Fibroblast of skin of scalp (primary cell): Measurements from ENCODE around the gene ACTL10.
A peak's percentile ranks its signal among the peaks of the same experiment; 100 is the strongest.

Experiments used
- DNase-seq: peaks from one replicate; pipeline ENCODE4 v3.0.0-alpha.2; 2013

Gene ACTL10

DNA sequence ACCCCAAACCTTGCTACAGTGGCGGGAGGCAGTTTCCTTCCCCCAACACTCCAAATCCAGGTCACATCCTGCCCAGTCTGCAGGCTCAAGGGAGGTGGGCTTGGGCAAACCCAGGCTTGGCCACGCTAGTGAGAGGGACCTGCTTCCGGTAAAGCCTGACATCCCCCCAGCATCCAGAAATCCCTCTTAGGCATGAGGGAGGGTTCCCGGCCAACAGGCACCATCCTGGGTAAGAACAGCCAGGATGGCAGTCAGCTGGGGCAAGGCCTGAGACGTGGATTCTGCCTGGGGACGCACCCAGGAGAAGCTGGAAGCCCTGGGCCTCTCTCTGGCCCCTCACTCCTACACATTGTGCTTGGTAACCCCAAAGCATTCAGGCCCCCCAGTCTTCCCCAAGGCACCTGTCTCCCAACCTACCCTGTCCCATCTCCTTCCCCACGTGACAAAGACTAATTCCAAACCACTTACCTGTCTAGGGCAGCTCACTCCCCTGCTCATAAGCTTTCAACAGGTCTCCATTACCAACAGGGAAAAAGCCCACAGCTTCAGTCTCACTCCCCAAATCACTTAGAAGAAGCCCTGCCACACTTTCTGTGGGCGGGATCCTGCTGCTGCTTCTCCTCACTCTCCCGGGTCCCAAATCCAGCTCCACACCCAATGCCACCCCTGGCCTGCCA, 2.5 kb upstream of the ACTL10 start:
- no peak for DNase-seq

- DNase-seq, result no peak
Observed at GRCh38 chr20:33664762-33665144, 2.0 kb upstream of the ACTL10 start.

DNA sequence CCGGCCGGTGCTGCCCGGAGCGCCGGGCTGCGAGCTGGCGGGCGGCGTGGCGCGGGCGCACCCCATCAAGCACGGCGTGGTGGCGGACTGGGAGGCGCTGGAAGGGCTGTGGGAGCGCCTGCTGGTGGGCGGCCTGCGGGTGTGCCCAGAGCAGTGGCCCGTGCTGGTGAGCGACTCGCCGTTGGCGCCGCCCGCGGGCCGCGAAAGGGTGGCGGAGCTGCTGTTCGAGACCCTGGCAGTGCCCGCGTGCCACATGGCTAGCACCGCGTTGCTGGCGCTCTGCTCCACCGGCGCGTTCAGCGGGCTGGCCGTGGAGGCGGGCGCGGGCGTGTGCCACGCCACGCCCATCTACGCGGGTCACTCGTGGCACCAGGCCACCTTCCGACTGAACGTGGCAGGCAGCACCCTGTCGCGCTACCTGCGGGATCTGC, 517 bp downstream of the ACTL10 start:
- DNase-seq, result no peak

DNA sequence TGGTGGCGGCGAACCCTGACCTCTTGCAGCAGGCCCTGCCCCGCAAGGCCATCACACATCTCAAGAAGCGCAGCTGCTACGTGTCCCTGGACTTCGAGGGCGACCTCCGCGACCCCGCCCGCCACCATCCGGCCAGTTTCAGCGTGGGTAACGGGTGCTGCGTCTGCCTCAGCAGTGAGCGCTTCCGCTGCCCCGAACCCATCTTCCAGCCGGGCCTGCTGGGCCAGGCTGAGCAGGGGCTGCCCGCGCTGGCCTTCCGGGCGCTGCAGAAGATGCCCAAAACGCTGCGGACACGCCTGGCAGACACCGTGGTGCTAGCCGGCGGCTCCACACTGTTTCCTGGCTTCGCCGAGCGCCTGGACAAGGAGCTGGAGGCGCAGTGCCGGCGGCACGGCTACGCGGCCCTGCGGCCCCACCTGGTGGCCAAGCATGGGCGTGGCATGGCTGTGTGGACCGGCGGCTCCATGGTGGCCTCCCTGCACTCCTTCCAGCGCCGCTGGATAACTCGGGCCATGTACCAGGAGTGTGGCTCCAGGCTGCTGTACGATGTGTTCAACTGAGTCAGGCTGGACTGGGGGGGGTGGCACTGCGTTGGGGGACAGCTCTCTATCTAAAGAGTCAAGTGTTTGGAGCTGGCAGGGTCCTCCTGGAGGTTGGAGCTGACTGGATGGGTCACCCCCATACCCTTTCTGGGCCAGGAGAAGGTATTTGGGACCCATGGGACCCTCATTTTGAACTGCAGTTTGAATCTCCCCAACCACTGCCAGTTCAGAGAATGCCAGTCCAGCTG, 1.1 kb downstream of the ACTL10 start:
- DNase-seq, result peak; percentile 71

DNA sequence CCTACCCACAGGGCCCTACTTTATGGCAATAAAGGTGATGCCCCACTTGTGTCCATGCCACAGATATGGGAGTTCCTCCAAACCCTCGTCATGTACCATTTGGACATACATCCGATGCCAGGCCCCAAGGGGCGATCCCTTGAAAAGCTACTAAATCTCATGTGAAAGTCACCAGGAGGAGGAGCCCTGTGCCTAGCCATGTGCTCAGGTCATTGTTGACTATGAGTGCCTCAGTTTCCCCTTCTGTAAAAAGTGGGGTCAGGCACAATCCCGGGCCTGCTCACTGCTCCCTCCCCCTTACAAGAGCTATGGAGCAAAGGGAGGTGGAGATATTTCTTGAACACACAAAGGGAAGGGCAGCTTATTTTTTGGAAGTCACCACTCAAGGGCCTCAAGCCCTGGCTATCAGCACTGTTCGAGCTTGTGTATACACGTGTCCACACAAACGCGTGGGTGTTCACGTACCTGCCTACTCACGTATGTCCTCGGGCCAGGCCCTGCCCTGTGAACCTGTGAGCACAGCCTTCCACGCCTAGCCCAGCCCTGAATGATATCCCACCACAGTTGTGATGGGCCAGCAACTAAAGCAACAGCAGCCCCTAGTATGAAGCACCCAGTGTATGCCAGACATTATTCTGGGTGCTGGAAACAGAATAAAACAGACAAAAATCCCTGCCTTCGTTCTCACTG, 1.9 kb downstream of the ACTL10 start:
- no peak for DNase-seq

- DNase-seq, result no peak
Observed at GRCh38 chr20:33669224-33669623, 2.5 kb downstream of the ACTL10 start.

DNA sequence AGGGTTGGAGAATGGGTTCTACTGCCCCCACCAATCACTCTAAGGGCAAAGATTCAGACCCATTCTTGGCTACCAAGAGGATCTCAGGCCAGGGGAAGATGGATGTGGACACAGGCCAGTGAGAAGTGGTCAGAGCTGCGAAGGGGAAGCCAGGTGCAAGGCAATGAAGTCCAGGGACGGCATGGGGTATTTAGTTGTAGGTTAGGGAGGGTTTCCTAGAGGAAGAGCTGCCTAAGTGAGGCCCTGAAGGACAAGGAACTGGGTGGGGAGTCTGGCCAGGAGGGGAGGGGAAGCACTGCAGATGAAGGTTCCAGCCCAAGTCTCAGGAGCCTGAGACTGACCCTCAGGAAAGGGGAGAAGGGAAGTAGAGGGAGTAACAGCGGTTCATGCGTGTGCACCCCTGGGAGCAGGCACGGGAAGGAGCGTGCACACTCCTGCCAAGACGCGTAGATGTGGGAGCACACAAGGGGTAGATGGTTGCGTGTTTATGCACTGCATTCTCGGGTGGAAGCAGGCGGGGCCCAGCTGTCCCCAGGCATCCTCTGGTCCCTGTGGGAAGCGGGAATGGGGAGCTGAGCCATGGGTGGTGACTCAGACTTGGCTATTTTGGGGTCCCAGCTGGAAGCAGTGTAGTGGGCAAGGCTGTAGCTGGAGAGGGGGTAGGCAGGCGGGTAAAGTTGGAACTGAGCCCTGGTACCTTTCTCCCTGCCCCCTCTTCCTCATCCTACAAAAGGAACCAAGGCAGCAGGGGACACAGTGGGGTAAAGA, 3.3 kb downstream of the ACTL10 start:
- no peak for DNase-seq

- no peak for DNase-seq
Observed at GRCh38 chr20:33670715-33671499, 4.2 kb downstream of the ACTL10 start.

DNA sequence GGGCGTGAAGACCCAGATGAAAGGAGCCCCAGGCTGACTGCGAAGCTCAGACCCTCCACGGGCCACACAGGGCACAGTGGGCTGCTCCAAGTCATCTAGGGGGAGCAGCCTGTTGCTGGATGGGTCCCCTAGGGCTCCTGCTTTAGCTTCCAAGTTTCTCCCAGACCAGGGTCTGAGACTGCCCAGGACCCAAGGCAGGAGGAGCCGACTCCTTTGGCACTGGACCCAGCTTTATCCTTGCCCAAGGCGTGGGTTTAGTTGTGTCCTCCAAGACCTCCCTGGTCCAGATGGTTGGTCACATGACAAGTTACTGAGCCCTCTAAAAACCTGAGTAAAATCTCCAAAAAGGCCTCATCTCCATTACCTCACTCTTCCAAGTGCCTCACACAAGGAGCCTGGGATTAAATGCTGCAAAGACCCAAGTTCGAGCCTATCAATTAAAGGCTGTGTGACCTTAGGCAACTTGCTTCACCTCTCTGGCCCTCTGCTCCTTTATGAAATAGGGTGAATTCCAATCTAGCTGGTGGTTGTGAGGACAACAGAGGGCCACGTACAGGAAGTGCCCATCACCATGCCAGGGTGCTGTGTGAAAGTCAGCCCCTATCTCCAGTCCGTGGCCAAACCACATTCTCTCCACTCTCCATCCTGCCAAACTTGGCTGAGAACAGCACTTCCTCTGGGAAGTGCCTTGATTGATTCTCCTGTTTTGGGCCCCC, 5.0 kb downstream of the ACTL10 start:
- DNase-seq, result no peak

DNA sequence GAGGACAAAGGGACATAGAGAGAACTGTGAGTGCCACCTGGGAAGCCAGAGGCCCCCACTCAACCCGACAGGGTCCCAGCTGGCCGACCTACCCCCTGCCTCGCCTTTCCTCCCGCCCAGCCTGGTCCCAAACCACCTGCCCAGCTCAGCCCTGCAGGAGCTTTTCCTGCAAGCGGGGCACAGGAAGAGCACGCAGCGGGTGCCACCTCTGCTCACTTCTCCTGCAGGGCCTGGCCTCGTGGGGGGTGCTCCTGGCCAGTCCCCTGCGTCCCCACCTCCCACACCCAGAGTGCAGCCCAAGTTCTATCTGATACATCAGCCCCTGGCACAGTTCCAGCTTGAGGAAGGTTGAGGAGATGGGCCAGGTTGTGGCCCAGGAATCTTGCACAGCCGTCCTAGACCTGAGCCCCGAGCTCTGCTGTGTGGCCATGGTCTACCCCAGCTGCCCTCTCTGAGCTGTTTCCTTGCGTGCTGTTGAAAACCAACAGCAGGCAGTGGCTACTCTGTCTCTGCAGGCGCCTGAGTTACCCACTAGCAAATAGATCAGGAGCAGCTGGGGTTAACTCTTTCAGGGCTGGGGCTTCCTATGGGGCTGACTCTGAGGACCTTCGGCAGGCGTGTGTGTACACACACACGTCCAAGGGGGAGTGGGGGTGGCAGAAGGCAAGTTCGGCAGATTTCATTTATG, 5.8 kb downstream of the ACTL10 start:
- no peak for DNase-seq

- DNase-seq, result no peak
Observed at GRCh38 chr20:33673114-33673409, 6.3 kb downstream of the ACTL10 start.

- DNase-seq, result no peak
Observed at GRCh38 chr20:33673410-33674293, 6.9 kb downstream of the ACTL10 start.

DNA sequence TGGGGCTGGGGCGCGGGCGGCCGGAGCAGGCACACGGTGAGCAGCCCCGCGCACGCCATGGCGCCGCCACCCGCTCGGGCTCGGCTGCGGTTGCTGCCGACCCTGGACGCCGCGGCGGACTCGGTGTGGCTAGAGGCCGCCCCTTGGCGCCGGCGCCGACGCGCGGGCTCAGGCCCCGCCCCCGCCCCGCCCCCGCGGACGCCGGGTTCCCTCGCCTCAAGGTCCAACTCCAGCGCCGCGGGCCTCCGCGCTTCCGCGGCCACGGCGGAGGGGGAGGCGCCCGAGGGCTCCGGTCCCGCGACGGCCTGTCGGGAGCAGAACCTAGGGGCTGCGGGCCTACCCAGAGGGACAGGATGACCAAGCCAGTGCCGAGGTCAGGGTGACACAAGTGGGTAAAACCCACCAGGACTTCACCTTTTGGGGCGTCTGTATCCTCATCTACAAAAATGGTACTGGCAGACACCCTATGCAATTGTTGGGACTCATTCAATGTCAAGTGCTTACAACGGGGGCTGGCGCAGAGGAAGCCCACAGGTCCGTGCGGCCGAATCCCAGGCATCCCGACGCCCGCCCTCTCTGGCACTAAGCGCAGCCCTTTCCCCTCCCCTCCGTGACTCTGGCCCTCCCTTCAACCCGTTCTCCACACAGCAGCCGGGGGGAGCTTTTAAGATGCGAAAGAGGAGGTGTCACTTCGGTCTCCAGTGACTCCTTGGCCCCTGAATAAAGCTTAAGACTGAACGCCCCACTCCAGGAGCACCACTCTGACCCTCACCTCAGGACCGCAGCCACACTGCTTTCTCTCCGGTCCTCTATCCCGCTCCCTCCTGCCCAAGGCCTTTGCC, 7.8 kb downstream of the ACTL10 start, which contains the start of gene NECAB3:
Gene NECAB3, minus strand, starts transcription at position 135 of the 842 bp plus-strand sequence. Its CDS starts 76 bp downstream, at position 59.
- DNase-seq, result peak; percentile 78

GRCh38 chr20:33675136-33675959, 8.6 kb downstream of the ACTL10 start:
- DNase-seq, result no peak

DNA sequence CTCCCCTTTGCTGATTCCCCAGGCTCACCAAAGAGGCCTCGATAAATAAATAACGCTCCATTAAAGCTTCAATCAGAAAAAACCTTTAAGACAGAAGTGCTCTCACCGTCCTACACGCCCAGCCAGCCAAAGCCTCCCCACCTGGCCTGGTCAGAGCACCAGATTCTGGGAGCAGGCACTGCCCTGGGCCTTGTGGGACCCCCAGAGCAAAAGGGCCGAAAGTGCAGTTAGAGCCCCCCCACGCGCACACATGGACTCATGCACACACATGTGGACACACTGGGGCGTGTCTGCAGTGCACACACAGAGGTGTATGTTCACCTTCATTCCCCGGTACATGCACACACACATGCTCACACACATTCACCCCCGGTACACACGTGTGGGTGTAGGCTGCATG, 9.4 kb downstream of the ACTL10 start:
- DNase-seq, result no peak

GRCh38 chr20:33676652-33677645, 10.2 kb downstream of the ACTL10 start:
- DNase-seq, result no peak
